Measurements from ENCODE around the gene CHRNA1. TPM values are rescaled to one million over a fixed set of nuclear protein-coding genes. Genes with fewer than 3 reads are reported as not detected.

CHRNA1 gene
- total RNA-seq, 2 donors from 2014 or later = not detected

DNA sequence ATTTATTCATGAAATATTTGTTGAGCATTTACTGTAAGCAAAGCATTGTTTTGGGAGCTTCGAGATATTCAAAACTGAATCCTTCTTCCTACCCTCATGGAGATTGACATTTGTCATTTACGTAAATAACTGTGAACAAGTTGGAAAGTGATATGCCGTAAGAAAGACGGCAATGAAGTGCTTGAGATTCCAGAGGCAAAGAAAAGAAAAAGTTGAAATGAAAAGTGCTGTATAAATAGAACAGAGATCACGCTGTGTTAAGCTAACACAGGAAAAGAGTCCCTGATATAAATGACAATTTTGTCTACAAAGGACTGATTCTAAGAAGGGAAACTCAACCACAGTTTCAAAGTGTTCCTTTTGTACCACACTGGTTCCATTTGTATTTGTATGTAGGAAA, 1.8 kb downstream of the CHRNA1 start:
- Histone ChIP-seq H3K9me3 (ENCODE audit: control insufficient read depth, low read length) (no peaks in the 10 kb centered on the region), H3K4me1 (ENCODE audit: control insufficient read depth, insufficient read depth, low read length) (no peaks in the 10 kb centered on the region), H3K27me3 (ENCODE audit: control insufficient read depth, insufficient read depth, low read length, poor library complexity, severe bottlenecking) (no peaks in the 10 kb centered on the region), H3K9ac (ENCODE audit: extremely low read depth, low read length, poor library complexity, severe bottlenecking) (no peak overlapping the region), H3K27ac (ENCODE audit: low read depth, low read length) (no peak overlapping the region), H3K36me3 (ENCODE audit: control insufficient read depth, insufficient read depth, low read length) (no peaks in the 10 kb centered on the region), H3K4me3 (ENCODE audit: low read length) (no peak overlapping the region)
- 74 to 87% methylated on average over 3 to 5 of the region's 5 CpGs for WGBS, 2 experiments (ENCODE audit: insufficient coverage in 1 of 2, insufficient read length in 1 of 2)
- TF ChIP-seq, protein P1, sequence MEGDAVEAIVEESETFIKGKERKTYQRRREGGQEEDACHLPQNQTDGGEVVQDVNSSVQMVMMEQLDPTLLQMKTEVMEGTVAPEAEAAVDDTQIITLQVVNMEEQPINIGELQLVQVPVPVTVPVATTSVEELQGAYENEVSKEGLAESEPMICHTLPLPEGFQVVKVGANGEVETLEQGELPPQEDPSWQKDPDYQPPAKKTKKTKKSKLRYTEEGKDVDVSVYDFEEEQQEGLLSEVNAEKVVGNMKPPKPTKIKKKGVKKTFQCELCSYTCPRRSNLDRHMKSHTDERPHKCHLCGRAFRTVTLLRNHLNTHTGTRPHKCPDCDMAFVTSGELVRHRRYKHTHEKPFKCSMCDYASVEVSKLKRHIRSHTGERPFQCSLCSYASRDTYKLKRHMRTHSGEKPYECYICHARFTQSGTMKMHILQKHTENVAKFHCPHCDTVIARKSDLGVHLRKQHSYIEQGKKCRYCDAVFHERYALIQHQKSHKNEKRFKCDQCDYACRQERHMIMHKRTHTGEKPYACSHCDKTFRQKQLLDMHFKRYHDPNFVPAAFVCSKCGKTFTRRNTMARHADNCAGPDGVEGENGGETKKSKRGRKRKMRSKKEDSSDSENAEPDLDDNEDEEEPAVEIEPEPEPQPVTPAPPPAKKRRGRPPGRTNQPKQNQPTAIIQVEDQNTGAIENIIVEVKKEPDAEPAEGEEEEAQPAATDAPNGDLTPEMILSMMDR (conservative IDR thresholded peaks at IDR 0.05) = no peak
- peaks cover 2% of the 10 kb centered on the region for H3K4me1 Mint-ChIP-seq
- H3K36me3 Mint-ChIP-seq (ENCODE audit: low read depth) = no peaks in the 10 kb centered on the region
- H3K9me3 Mint-ChIP-seq = no peaks in the 10 kb centered on the region
- no peaks in the 10 kb centered on the region for H3K27me3 Mint-ChIP-seq (ENCODE audit: insufficient read depth)
- H3K27ac Mint-ChIP-seq = no peak overlapping the region
- no peak for DNase-seq
- no peak overlapping the region for H3K4me3 Mint-ChIP-seq

DNA sequence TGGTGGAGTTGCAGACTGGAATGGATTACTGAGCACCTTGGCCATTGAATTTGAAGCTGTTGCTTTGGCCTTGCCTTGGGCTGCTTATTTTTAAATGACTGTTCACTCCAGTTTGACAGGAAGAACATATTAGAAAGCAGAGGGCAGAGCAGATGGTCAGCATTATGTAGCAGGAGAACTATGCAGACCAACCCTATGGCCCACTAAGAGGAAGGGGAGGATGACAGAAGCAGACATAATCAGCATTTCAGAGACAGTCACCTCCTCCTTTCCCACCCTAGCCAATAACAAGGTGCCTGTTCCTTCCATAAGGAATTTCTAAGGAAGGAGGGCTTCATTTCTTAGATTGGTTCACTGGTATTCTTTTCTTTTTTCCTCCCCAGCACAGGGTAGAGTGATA, 2.4 kb downstream of the CHRNA1 start:
- H3K27me3 Mint-ChIP-seq (ENCODE audit: insufficient read depth) = no peaks in the 10 kb centered on the region
- peaks cover 2% of the 10 kb centered on the region for H3K4me1 Mint-ChIP-seq
- no peak for DNase-seq

DNA sequence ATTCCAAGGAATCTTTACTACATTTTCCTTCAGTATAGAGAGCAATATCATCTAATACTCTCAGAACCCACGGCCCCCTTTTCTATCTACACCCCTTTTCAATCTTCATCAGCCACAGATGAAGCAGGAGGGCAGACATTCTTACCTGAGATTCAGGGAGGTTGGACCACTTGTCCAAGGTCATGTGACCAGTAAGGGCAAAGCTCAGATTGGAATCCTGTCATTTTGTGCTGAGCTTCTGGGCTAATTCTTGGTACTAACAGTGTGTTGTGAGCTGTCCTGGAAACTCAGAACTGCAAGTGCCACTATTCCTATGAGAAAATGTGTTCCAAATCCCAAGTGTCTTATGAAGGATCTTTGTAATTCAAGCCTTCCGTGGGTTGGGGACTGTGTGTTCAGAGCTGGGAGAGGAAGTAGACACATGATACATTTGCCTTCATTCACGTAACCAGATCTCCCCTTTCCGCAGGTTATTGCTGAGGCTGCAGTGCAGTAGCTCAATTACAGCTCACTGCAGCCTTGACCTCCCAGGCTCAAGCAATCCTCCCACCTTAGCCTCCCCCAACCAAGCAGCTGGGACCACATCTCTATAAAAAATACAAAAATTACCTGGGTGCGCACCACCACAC, 3.3 kb downstream of the CHRNA1 start:
- H3K27ac Mint-ChIP-seq = no peak overlapping the region

More for the DNA sequence above, 2.4 kb downstream of the CHRNA1 start:
- no peaks in the 10 kb centered on the region for H3K9me3 ChIP-seq (ENCODE audit: control insufficient read depth, low read length)
- no peak overlapping the region for H3K4me3 Mint-ChIP-seq
- H3K27me3 ChIP-seq (ENCODE audit: control insufficient read depth, insufficient read depth, low read length, poor library complexity, severe bottlenecking) = no peaks in the 10 kb centered on the region
- no peak overlapping the region for H3K27ac ChIP-seq (ENCODE audit: low read depth, low read length)
- H3K9ac ChIP-seq (ENCODE audit: extremely low read depth, low read length, poor library complexity, severe bottlenecking) = no peak overlapping the region
- no peak overlapping the region for H3K4me3 ChIP-seq (ENCODE audit: low read length)
- H3K36me3 ChIP-seq (ENCODE audit: control insufficient read depth, insufficient read depth, low read length) = no peaks in the 10 kb centered on the region
- H3K36me3 Mint-ChIP-seq (ENCODE audit: low read depth) = no peaks in the 10 kb centered on the region
- H3K4me1 ChIP-seq (ENCODE audit: control insufficient read depth, insufficient read depth, low read length) = no peaks in the 10 kb centered on the region
- H3K9me3 Mint-ChIP-seq = no peaks in the 10 kb centered on the region
- TF ChIP-seq, protein P1 (conservative IDR thresholded peaks at IDR 0.05) = no peak
- no peak overlapping the region for H3K27ac Mint-ChIP-seq

More for the DNA sequence above, 3.3 kb downstream of the CHRNA1 start:
- no peaks in the 10 kb centered on the region for H3K9me3 ChIP-seq (ENCODE audit: control insufficient read depth, low read length)
- H3K27me3 ChIP-seq (ENCODE audit: control insufficient read depth, insufficient read depth, low read length, poor library complexity, severe bottlenecking) = no peaks in the 10 kb centered on the region
- Mint-ChIP-seq H3K36me3 (ENCODE audit: low read depth) (no peaks in the 10 kb centered on the region), H3K4me1 (peaks cover 2% of the 10 kb centered on the region), H3K9me3 (no peaks in the 10 kb centered on the region), H3K27me3 (ENCODE audit: insufficient read depth) (no peaks in the 10 kb centered on the region), H3K4me3 (no peak overlapping the region)
- DNase-seq = no peak
- no peak overlapping the region for H3K4me3 ChIP-seq (ENCODE audit: low read length)
- TF ChIP-seq, protein P1 (conservative IDR thresholded peaks at IDR 0.05) = no peak
- WGBS, 2 experiments (ENCODE audit: insufficient coverage in 1 of 2, insufficient read length in 1 of 2) = 93 to 100% methylated on average over 4 to 5 of the region's 5 CpGs
- H3K27ac ChIP-seq (ENCODE audit: low read depth, low read length) = no peak overlapping the region
- H3K36me3 ChIP-seq (ENCODE audit: control insufficient read depth, insufficient read depth, low read length) = no peaks in the 10 kb centered on the region
- no peaks in the 10 kb centered on the region for H3K4me1 ChIP-seq (ENCODE audit: control insufficient read depth, insufficient read depth, low read length)
- no peak overlapping the region for H3K9ac ChIP-seq (ENCODE audit: extremely low read depth, low read length, poor library complexity, severe bottlenecking)
